LNCaP clone FGC (cell line): ENCODE measurements around the gene TGM4.
A peak's percentile ranks its signal among the peaks of the same experiment; 100 is the strongest.

Experiments
- DNase-seq: peaks from one replicate; pipeline ENCODE4 v3.0.0-alpha.2; 2011; ENCODE audit warnings: low read depth
- H3K4me3 ChIP-seq: 2 replicates; pipeline ENCODE4 v1.5.1; 2011; ENCODE audit warnings: mild to moderate bottlenecking, low read depth, low read length, control low read depth
- TF ChIP-seq, protein P1 (sequence below): IDR thresholded peaks from 2 replicates; pipeline ENCODE4 v1.5.1; 2012; ENCODE audit warnings: mild to moderate bottlenecking; ENCODE audit not compliant: control insufficient read depth, insufficient read depth; ENCODE audit errors: extremely low read depth

Gene TGM4

GRCh38 chr3:44923632-44924456, 49.4 kb downstream of the TGM4 start:
- TF ChIP-seq, protein P1, sequence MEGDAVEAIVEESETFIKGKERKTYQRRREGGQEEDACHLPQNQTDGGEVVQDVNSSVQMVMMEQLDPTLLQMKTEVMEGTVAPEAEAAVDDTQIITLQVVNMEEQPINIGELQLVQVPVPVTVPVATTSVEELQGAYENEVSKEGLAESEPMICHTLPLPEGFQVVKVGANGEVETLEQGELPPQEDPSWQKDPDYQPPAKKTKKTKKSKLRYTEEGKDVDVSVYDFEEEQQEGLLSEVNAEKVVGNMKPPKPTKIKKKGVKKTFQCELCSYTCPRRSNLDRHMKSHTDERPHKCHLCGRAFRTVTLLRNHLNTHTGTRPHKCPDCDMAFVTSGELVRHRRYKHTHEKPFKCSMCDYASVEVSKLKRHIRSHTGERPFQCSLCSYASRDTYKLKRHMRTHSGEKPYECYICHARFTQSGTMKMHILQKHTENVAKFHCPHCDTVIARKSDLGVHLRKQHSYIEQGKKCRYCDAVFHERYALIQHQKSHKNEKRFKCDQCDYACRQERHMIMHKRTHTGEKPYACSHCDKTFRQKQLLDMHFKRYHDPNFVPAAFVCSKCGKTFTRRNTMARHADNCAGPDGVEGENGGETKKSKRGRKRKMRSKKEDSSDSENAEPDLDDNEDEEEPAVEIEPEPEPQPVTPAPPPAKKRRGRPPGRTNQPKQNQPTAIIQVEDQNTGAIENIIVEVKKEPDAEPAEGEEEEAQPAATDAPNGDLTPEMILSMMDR = no peak
- no peak for DNase-seq

DNA sequence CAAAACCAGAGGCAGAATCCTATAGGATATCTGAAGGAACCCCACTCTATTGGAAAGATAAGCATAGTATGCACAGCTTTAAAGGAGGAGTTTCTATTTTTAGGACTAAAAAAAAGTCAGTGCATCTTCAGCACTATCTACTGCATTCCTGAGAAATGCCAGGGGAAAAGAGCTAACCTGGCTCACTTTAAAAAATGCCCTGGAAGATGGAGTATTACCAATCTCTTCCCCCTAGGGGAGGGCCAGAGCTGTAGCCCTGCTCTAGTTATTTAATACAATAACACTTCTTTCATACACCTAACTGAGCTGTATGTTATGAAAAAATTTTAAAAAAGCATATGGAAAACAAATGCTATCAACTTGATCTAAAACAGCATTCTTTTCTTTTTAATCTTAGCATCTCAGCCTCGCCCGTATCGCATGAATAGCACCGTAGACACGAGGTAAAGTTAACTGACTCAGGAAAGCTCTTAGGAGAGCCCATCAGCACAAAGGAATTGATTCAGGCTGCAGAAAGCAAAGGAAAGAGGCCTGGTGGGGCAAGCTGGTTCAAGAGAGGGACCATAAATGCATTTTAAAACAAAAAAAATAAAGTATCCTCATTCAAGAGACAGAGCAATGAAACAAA, 50.2 kb downstream of the TGM4 start:
- no peak for DNase-seq
- TF ChIP-seq, protein P1 = no peak
- H3K4me3 ChIP-seq = no peak overlapping the region

More at GRCh38 chr3:44923632-44924456, 49.4 kb downstream of the TGM4 start:
- H3K4me3 ChIP-seq = no peak overlapping the region

GRCh38 chr3:44926172-44926571, 51.8 kb downstream of the TGM4 start:
- no peak for DNase-seq
- no peak overlapping the region for H3K4me3 ChIP-seq
- TF ChIP-seq, protein P1 = 0 out of 2 replicates have a peak, but pooled peaks have one; percentile 9

DNA sequence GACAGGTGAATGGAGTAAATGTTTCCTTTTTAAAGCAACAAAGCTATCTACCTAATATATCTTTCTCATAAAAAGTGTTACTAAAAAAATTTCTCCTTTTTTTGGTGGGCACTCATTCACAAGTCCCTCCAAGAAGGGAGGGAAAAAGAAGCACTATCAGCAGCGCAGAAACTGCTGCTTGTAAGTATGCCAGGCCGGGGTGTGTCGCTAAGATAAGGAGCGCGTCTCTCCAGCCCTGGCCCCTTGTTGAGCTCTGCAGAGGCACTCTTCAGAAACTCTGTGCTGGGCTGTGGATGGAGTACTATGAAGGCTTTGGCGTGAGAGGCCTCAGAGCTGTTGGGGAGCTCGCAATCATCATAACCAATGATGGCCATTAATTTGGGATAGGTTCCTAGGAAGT, 52.5 kb downstream of the TGM4 start:
- no peak for DNase-seq
- no peak overlapping the region for H3K4me3 ChIP-seq
- TF ChIP-seq, protein P1 = no peak

DNA sequence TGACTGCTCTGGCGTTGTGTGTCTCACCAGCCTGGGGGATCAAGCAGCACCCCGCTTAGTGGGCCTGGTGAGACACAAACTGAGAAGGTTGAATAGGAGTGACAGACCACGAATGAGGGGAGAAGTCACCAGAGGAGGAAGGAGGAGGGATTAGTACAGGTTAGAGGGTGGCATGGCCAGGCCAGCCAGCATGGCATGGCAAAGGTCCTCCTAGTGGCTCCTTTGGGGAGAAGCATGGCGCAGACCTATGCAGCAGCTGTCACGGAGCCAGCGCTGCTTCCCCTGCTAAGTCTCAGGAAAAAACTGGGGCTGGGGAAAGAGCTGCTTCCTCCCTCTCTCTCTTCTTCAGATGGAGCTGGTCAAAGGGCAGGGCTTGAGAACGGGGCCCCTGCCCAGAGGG, 53.0 kb downstream of the TGM4 start:
- DNase-seq = no peak
- TF ChIP-seq, protein P1 = no peak
- no peak overlapping the region for H3K4me3 ChIP-seq

DNA sequence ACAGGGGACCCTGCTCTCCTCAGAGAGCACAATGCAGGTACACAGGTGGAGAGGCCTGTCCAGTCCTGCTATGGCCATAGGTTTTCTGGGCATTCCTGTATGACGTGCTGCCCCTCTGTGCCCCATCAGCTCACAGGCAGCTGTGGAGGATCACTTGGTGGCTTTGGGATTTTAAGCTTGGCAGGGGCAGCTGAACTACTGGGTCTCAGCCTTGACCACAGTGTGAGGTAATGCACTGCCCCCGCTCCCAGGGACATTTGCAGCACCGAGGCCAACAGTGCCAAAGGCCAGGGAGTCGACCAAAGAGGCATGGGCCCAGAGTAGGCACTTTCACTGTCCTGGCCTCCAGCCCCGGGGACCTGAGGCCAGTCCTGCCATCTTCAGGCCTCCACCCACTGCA, 55.4 kb downstream of the TGM4 start:
- H3K4me3 ChIP-seq = no peak overlapping the region
- TF ChIP-seq, protein P1 = no peak
- DNase-seq = no peak
